Body of pancreas (tissue), 4 donors: ENCODE data around the gene ERGIC2.

Source experiments
- CTCF ChIP-seq, 7 experiments: fragments of 450-650 bp in 4 of 7; fragments of 200-600 bp in 3 of 7; sonication (generic) in 3 of 7; IDR thresholded peaks; one replicate each; pipeline ENCODE4 v1.5.1; 2016 to 2019; ENCODE audit warnings: antibody characterized with exemption in 7 of 7
- POLR2A ChIP-seq, 3 donors: fragments of 450-650 bp; IDR thresholded peaks; one replicate each; pipeline ENCODE4 v1.6.1; 2016; ENCODE audit warnings: antibody characterized with exemption in 3 of 3, mild to moderate bottlenecking in 2 of 3

GRCh38 chr12:29403991-29404390, 23.0 kb upstream of the ERGIC2 start:
- TF ChIP-seq CTCF (IDR thresholded peaks at IDR 0.05) (no peak), POLR2A (IDR thresholded peaks at IDR 0.05) (no peak)
